Panc1 (cell line): ENCODE measurements around the gene MAN2B1. TPM values are rescaled to one million over a fixed set of nuclear protein-coding genes. Genes with fewer than 3 reads are reported as not detected.

Source experiments
- ATAC-seq: fragments of 200-7000 bp; cut with Tn5 transposase; 2 replicates; pipeline ENCODE4 v1.9.1; 2020; ENCODE audit warnings: mild to moderate bottlenecking, moderate library complexity
- BruUV-seq: library from RNA; stranded (reverse); fragments of 400-500 nt; replicated peaks from 2 replicates; lab custom pipeline; 2021; lab: Mats Ljungman, UMichigan
- CTCF ChIA-PET: fragments of 300-600 bp; sonication (Branson Sonifier 250); formaldehyde crosslinking; loops from one replicate; lab custom pipeline; 2022; ENCODE audit warnings: antibody characterized with exemption; lab: Charles Lee
- POLR2A ChIA-PET: fragments of 300-600 bp; sonication (Branson Sonifier 250); formaldehyde crosslinking; loops from one replicate; lab custom pipeline; 2022; ENCODE audit warnings: antibody characterized with exemption; lab: Charles Lee
- DNase-seq: peaks from one replicate; pipeline ENCODE4 v3.0.0-alpha.2; 2010; ENCODE audit warnings: low read depth, low spot score
- H3K27ac ChIP-seq: 2 replicates; pipeline ENCODE4 v1.5.1; 2011; ENCODE audit warnings: mild to moderate bottlenecking, low read length, inconsistent platforms
- H3K27me3 ChIP-seq: fragments of 200-500 bp; sonication (Bioruptor generic); 2 replicates; pipeline ENCODE4 v1.6.0; 2014; ENCODE audit warnings: low read length, inconsistent platforms; ENCODE audit not compliant: control insufficient read depth, insufficient read depth
- H3K36me3 ChIP-seq: fragments of 200-500 bp; sonication (Bioruptor generic); 2 replicates; pipeline ENCODE4 v1.5.1; 2014; ENCODE audit warnings: inconsistent platforms, mild to moderate bottlenecking, low read length, moderate library complexity; ENCODE audit not compliant: control insufficient read depth, insufficient read depth
- H3K4me1 ChIP-seq: 2 replicates; pipeline ENCODE4 v1.5.1; 2011; ENCODE audit warnings: inconsistent platforms, mild to moderate bottlenecking, low read length, moderate library complexity; ENCODE audit not compliant: control insufficient read depth, insufficient read depth
- H3K4me3 ChIP-seq, 2 experiments: 2 replicates each; pipeline ENCODE4 v1.5.1; 2011 to 2012; ENCODE audit warnings: low read depth in 2 of 2, low read length in 2 of 2, mild to moderate bottlenecking in 2 of 2, inconsistent platforms in 1 of 2, moderate library complexity in 1 of 2
- H3K9me3 ChIP-seq: fragments of 200-500 bp; sonication (Bioruptor generic); 2 replicates; pipeline ENCODE4 v1.5.1; 2014; ENCODE audit warnings: low read depth, mild to moderate bottlenecking, inconsistent platforms, low read length, moderate library complexity; ENCODE audit not compliant: control insufficient read depth, insufficient read depth
- CTCF ChIP-seq: fragments of 450-650 bp; IDR thresholded peaks from 2 replicates; pipeline ENCODE4 v1.5.1; 2017; ENCODE audit warnings: mild to moderate bottlenecking
- POLR2AphosphoS5 ChIP-seq: IDR thresholded peaks from 2 replicates; pipeline ENCODE4 v1.6.1; 2012; ENCODE audit warnings: mild to moderate bottlenecking, low read depth, low read length, moderate library complexity
- REST ChIP-seq, 2 experiments: IDR thresholded peaks; 2 replicates each; pipeline ENCODE4 v1.6.1; 2011 to 2012; ENCODE audit warnings: low read depth in 2 of 2, control low read depth in 1 of 2, low read length in 1 of 2, mild to moderate bottlenecking in 1 of 2, moderate library complexity in 1 of 2; ENCODE audit not compliant: insufficient read depth in 1 of 2
- SIN3A ChIP-seq: IDR thresholded peaks from 2 replicates; pipeline ENCODE4 v1.6.1; 2012; ENCODE audit warnings: low read depth, mild to moderate bottlenecking, low read length, moderate library complexity, borderline replicate concordance; ENCODE audit not compliant: insufficient read depth
- TCF7L2 ChIP-seq: IDR thresholded peaks from 2 replicates; pipeline ENCODE4 v1.6.1; 2011; ENCODE audit warnings: mild to moderate bottlenecking, low read depth, low read length, inconsistent platforms
- in situ Hi-C: cut with HindIII; loops from 2 replicates; pipeline ENCODE4 v1.10.0; 2016; ENCODE audit warnings: low sequenced_read_pairs, low pct_unique_long_range_greater_than_20kb
- intact Hi-C: fragments of 100-400 bp; cut with micrococcal nuclease; formaldehyde crosslinking; loops from one replicate; pipeline ENCODE4 v1.10.0; 2022; ENCODE audit not compliant: unreplicated experiment
- total RNA-seq: library from RNA; stranded (reverse); gene quantifications from one replicate; pipeline ENCODE4 v1.2.1, GENCODE V29; 2021; ENCODE audit not compliant: unreplicated experiment

The MAN2B1 gene
- total RNA-seq, 1 experiment from 2014 or later, result 43.0 TPM

- H3K4me1 ChIP-seq, result peaks cover 8% of the 10 kb centered on the region
- intact Hi-C loops, result no loop called here
- DNase-seq (no peak), ATAC-seq (peak; percentile 85)
- H3K36me3 ChIP-seq, result peaks cover 5% of the 10 kb centered on the region; the same call in 1 of the 2 replicates
- ChIA-PET POLR2A (interaction anchor here (0.5 to 0.9 kb wide), 2 partner anchors 20 to 116 kb away, joined by 4 to 5 read pairs; no protein-coding TSS in a partner anchor), CTCF (no interaction called here)
- H3K4me3 ChIP-seq, result peak overlapping the region; percentile 83 to 97
- in situ Hi-C loops, result no loop called here
- no peaks in the 10 kb centered on the region for H3K27me3 ChIP-seq
- no TSS peak for BruUV-seq
- H3K27ac ChIP-seq, result peak overlapping the region; percentile 90
- no peaks in the 10 kb centered on the region; the same call in 1 of the 2 replicates for H3K9me3 ChIP-seq
- no peak for TF ChIP-seq CTCF
- no peak for TF ChIP-seq REST (IDR thresholded peaks at IDR 0.05; ENCODE audit: insufficient read depth in 1 of 2, low read depth in 2 of 2, low read length in 1 of 2)
These were observed 55.2 kb downstream of the MAN2B1 start for GRCh38 chr19:12611361-12611699.

- Histone ChIP-seq H3K4me1 (peaks cover 8% of the 10 kb centered on the region), H3K27ac (peak within 1 kb of the TSS; percentile 90), H3K4me3 (peak within 1 kb of the TSS; percentile 83 to 97), H3K9me3 (no peaks in the 10 kb centered on the region; the same call in 1 of the 2 replicates), H3K27me3 (no peaks in the 10 kb centered on the region), H3K36me3 (peaks cover 5% of the 10 kb centered on the region; the same call in 1 of the 2 replicates)
- in situ Hi-C loops (no loop called here), intact Hi-C loops (no loop called here)
- CTCF ChIA-PET, result no interaction called here
- peak; percentile 100 for ATAC-seq
- peak; percentile 79 for DNase-seq
- no TSS peak for BruUV-seq
- POLR2A ChIA-PET, result interaction anchor here (0.5 to 0.9 kb wide), 3 partner anchors 19 to 117 kb away, joined by 4 to 5 read pairs (median 4); no protein-coding TSS in a partner anchor
- TF ChIP-seq CTCF, result no peak
- no peak for TF ChIP-seq TCF7L2
- peak; percentile 65; the same call in 1 of the 2 replicates for TF ChIP-seq POLR2AphosphoS5
- peak; percentile 17; the same call in 1 of the 2 replicates for TF ChIP-seq SIN3A
These were observed 55.8 kb downstream of the MAN2B1 start, which contains the start of the genes ZNF490 and ZNF791 for GRCh38 chr19:12610540-12611360. TSS of gene ZNF490 (minus strand) at chr19:12610813. CDS start at chr19:12610680, 133 bp downstream. TSS of gene ZNF791 (plus strand) at chr19:12610920. CDS start at chr19:12611080, 160 bp downstream.
